HepG2 (cell line): ENCODE results near the gene UPK1B. TPM values are rescaled to one million over a fixed set of nuclear protein-coding genes. Genes with fewer than 3 reads are reported as not detected.

Experiments used
- HOXA9 ChIP-seq: sonication (generic); formaldehyde crosslinking; IDR thresholded peaks from 2 replicates; pipeline ENCODE4 v1.8.1; 2022; ENCODE audit warnings: missing genetic modification reagents, mild to moderate bottlenecking, moderate library complexity, borderline replicate concordance
- KIAA2018 ChIP-seq: sonication (generic); formaldehyde crosslinking; IDR thresholded peaks from 2 replicates; pipeline ENCODE4 v1.5.0; 2020; ENCODE audit warnings: mild to moderate bottlenecking, missing genetic modification reagents, borderline replicate concordance
- NFAT5 ChIP-seq: sonication (generic); formaldehyde crosslinking; IDR thresholded peaks from 2 replicates; pipeline ENCODE4 v1.4.0; 2020; ENCODE audit warnings: missing genetic modification reagents
- NFKB2 ChIP-seq: sonication (generic); formaldehyde crosslinking; IDR thresholded peaks from 2 replicates; pipeline ENCODE4 v1.4.0; 2020; ENCODE audit warnings: missing genetic modification reagents, borderline replicate concordance
- STAT6 ChIP-seq: sonication (generic); formaldehyde crosslinking; IDR thresholded peaks from 2 replicates; pipeline ENCODE4 v1.4.0; 2020; ENCODE audit warnings: missing genetic modification reagents, mild to moderate bottlenecking, borderline replicate concordance
- ZBTB38 ChIP-seq: sonication (generic); formaldehyde crosslinking; IDR thresholded peaks from 2 replicates; pipeline ENCODE4 v1.5.1; 2020; ENCODE audit warnings: mild to moderate bottlenecking, missing genetic modification reagents
- ZBTB7A ChIP-seq: sonication (generic); formaldehyde crosslinking; IDR thresholded peaks from 2 replicates; pipeline ENCODE4 v1.8.0; 2022; ENCODE audit warnings: mild to moderate bottlenecking, missing genetic modification reagents
- ZFP90 ChIP-seq: sonication (generic); formaldehyde crosslinking; IDR thresholded peaks from 2 replicates; pipeline ENCODE4 v1.8.0; 2022; ENCODE audit warnings: missing genetic modification reagents, mild to moderate bottlenecking, inconsistent platforms, borderline replicate concordance
- ZMYM4 ChIP-seq: sonication (generic); formaldehyde crosslinking; IDR thresholded peaks from 2 replicates; pipeline ENCODE4 v1.8.1; 2023; ENCODE audit warnings: mild to moderate bottlenecking, missing genetic modification reagents
- ZNF224 ChIP-seq: sonication (generic); formaldehyde crosslinking; IDR thresholded peaks from 2 replicates; pipeline ENCODE4 v1.5.0; 2020; ENCODE audit warnings: mild to moderate bottlenecking, missing genetic modification reagents
- ZNF230 ChIP-seq: sonication (generic); formaldehyde crosslinking; IDR thresholded peaks from 2 replicates; pipeline ENCODE4 v1.4.0; 2020; ENCODE audit warnings: mild to moderate bottlenecking, missing genetic modification reagents
- polyA plus RNA-seq, 8 experiments: library from polyadenylated mRNA; depleted of rRNA in 3 of 8; stranded (reverse) in 7 of 8; unstranded in 1 of 8; fragments of >200 nt; fragmentation: Illumina TruSeq in 4 of 8; extraction: Trizol in 4 of 8; gene quantifications; 2 replicates each; pipeline versions ENCODE4 v1.2.1 to v1.2.3, GENCODE V29; 2011 to 2016; ENCODE audit warnings: low read depth in 4 of 8, missing spikeins in 1 of 8, mixed read lengths in 1 of 8; ENCODE audit not compliant: insufficient read depth in 1 of 8
- total RNA-seq, 5 experiments: library from RNA; depleted of rRNA; stranded (reverse); fragments of >200 nt; fragmentation: Illumina TruSeq; extraction: Trizol; gene quantifications; 2 replicates each; pipeline ENCODE4 v1.2.3, GENCODE V29; 2016; ENCODE audit warnings: low read depth in 1 of 5

The UPK1B gene
- total and polyA plus RNA-seq, 2 of the 13 experiments (the other 11 are each of a cell fraction or from before 2014, with no cell fraction given), result not detected

- TF ChIP-seq KIAA2018 (no peak), ZNF224 (CRISPR knock-in tag) (no peak), STAT6 (CRISPR knock-in tag) (0 out of 2 replicates have a peak, but pooled peaks have one; percentile 10), ZMYM4 (peak; percentile 70), NFKB2 (CRISPR knock-in tag) (peak; percentile 85), HOXA9 (CRISPR knock-in tag) (no peak), NFAT5 (no peak), ZFP90 (CRISPR knock-in tag) (peak; percentile 40; the same call in 1 of the 2 replicates), ZBTB38 (no peak), ZNF230 (CRISPR knock-in tag) (no peak), ZBTB7A (CRISPR knock-in tag) (0 out of 2 replicates have a peak, but pooled peaks have one; percentile 56)
These were observed 67.4 kb downstream of the UPK1B start, which contains the start of gene B4GALT4 (continued) for GRCh38 chr3:119240591-119241434.
